ENCODE results near the gene ABCA1.

DNA sequence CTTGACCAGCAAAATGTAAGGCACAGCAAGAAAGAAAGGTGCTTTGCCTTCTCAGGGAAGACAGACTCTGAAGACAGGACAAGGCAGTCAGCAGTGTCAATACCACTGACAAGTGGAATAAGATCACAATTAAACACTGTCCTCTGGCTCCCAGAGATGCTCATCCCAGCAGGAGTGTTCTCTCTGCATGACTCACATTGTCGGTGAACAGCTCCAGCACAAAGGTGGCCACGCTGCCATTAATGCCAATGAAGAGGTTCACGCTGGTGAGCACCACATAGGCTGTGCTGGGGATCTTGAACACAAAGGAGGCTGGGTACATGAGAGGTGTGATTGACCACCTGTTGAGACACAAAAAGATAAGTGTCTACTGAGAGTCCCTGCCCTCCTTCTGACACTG, 132.1 kb downstream of the ABCA1 start:
- TF ChIP-seq, protein P1, sequence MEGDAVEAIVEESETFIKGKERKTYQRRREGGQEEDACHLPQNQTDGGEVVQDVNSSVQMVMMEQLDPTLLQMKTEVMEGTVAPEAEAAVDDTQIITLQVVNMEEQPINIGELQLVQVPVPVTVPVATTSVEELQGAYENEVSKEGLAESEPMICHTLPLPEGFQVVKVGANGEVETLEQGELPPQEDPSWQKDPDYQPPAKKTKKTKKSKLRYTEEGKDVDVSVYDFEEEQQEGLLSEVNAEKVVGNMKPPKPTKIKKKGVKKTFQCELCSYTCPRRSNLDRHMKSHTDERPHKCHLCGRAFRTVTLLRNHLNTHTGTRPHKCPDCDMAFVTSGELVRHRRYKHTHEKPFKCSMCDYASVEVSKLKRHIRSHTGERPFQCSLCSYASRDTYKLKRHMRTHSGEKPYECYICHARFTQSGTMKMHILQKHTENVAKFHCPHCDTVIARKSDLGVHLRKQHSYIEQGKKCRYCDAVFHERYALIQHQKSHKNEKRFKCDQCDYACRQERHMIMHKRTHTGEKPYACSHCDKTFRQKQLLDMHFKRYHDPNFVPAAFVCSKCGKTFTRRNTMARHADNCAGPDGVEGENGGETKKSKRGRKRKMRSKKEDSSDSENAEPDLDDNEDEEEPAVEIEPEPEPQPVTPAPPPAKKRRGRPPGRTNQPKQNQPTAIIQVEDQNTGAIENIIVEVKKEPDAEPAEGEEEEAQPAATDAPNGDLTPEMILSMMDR (conservative IDR thresholded peaks at IDR 0.05; ENCODE audit: low read depth, low read length), result no peak
- TF ChIP-seq POLR2A (IDR thresholded peaks at IDR 0.05; ENCODE audit: low read depth, low read length) (no peak), CEBPB (IDR thresholded peaks at IDR 0.05; ENCODE audit: low read depth, low read length) (no peak), MAZ (IDR thresholded peaks at IDR 0.05; ENCODE audit: borderline replicate concordance, low read depth, low read length) (no peak), RCOR1 (IDR thresholded peaks at IDR 0.05; ENCODE audit: insufficient replicate concordance, low read length) (no peak), CHD1 (IDR thresholded peaks at IDR 0.05; ENCODE audit: low read depth, low read length) (no peak), MAFK (IDR thresholded peaks at IDR 0.05; ENCODE audit: low read depth, low read length) (no peak), MXI1 (IDR thresholded peaks at IDR 0.05; ENCODE audit: borderline replicate concordance, low read depth, low read length) (no peak)
- TF ChIP-seq, protein P2, sequence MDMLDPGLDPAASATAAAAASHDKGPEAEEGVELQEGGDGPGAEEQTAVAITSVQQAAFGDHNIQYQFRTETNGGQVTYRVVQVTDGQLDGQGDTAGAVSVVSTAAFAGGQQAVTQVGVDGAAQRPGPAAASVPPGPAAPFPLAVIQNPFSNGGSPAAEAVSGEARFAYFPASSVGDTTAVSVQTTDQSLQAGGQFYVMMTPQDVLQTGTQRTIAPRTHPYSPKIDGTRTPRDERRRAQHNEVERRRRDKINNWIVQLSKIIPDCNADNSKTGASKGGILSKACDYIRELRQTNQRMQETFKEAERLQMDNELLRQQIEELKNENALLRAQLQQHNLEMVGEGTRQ (IDR thresholded peaks at IDR 0.05; ENCODE audit: low read depth, low read length), result no peak
- TF ChIP-seq, protein P3, sequence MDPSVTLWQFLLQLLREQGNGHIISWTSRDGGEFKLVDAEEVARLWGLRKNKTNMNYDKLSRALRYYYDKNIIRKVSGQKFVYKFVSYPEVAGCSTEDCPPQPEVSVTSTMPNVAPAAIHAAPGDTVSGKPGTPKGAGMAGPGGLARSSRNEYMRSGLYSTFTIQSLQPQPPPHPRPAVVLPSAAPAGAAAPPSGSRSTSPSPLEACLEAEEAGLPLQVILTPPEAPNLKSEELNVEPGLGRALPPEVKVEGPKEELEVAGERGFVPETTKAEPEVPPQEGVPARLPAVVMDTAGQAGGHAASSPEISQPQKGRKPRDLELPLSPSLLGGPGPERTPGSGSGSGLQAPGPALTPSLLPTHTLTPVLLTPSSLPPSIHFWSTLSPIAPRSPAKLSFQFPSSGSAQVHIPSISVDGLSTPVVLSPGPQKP (IDR thresholded peaks at IDR 0.05; ENCODE audit: borderline replicate concordance, low read depth, low read length), result no peak
